Measurements from ENCODE around the gene SMOC2. TPM values are rescaled to one million over a fixed set of nuclear protein-coding genes. Genes with fewer than 3 reads are reported as not detected.
A peak's percentile ranks its signal among the peaks of the same experiment; 100 is the strongest.

Gene SMOC2
- total RNA-seq, 1 experiment from 2014 or later, result 2.1 TPM

DNA sequence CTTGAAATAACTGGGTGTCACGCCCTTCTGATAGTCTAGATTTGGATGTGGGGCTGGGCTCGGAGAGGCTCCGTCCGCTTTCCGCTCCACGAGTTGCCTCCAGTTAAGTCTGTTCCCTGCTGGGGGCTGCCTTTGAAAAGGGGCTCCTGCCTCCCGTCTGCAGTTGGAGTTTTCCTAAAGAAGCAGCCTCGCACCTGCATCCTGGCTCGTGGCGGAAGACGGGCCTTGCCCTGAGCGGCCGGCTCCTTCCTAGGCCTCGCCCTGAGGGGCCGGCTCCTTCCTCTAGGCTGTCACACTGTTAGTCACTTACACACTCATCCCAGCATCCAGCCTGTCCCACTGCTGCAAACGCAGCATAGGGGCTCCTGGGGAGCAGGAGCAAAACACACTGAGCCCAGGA, 74.4 kb downstream of the SMOC2 start:
- Histone ChIP-seq H3K9ac (ENCODE audit: extremely low read depth, insufficient read length, low read length) (no peak overlapping the region), H2AFZ (ENCODE audit: low read length) (no peak overlapping the region), H3T11ph (ENCODE audit: low read length) (no peak overlapping the region), H2BK15ac (ENCODE audit: low read depth, low read length) (no peak overlapping the region), H4K20me1 (ENCODE audit: control insufficient read depth, insufficient read depth, insufficient read length) (no peaks in the 10 kb centered on the region), H3K79me1 (ENCODE audit: insufficient read depth, low read depth, low read length, poor library complexity, severe bottlenecking) (no peaks in the 10 kb centered on the region), H3K18ac (ENCODE audit: insufficient read length, low read depth, low read length) (no peak overlapping the region), H2BK20ac (ENCODE audit: low read depth, low read length, poor library complexity, severe bottlenecking) (no peak overlapping the region), H3K27ac (ENCODE audit: insufficient read length, low read depth, low read length) (no peak overlapping the region), H3K4me1 (ENCODE audit: insufficient read depth, low read length) (0 out of 2 replicates have a peak, but pooled peaks cover 4% of the 10 kb centered on the region), H3K9me3 (ENCODE audit: control insufficient read depth, low read depth, low read length) (no peaks in the 10 kb centered on the region), H3K56ac (ENCODE audit: insufficient read length, low read depth, low read length) (no peak overlapping the region), H3K4me2 (ENCODE audit: insufficient read depth, insufficient read length, low read length) (no peak overlapping the region), H3K27me3 (ENCODE audit: insufficient read depth, low read length) (no peaks in the 10 kb centered on the region), H4K91ac (ENCODE audit: insufficient read length, low read depth, low read length) (no peak overlapping the region), H3K79me2 (ENCODE audit: insufficient read depth, low read length) (no peaks in the 10 kb centered on the region), H2BK120ac (ENCODE audit: low read depth, low read length, poor library complexity, severe bottlenecking) (no peak overlapping the region), H4K5ac (ENCODE audit: insufficient read length, low read depth, low read length) (no peak overlapping the region), H3K14ac (ENCODE audit: insufficient read depth, low read length) (no peak overlapping the region), H2BK12ac (ENCODE audit: insufficient read length, low read depth, low read length) (no peak overlapping the region), H3K23me2 (ENCODE audit: insufficient read length, low read depth, low read length, poor library complexity, severe bottlenecking) (no peaks in the 10 kb centered on the region), H2BK5ac (ENCODE audit: insufficient read length, low read length) (no peak overlapping the region), H3K4ac (ENCODE audit: low read depth, low read length) (no peak overlapping the region), H3K23ac (ENCODE audit: insufficient read length, low read depth, low read length) (no peak overlapping the region), H2AK5ac (ENCODE audit: insufficient read length, low read length) (no peak overlapping the region), H4K8ac (replicated peaks; ENCODE audit: insufficient read length, low read depth, low read length) (no peak overlapping the region)
- TF ChIP-seq, protein P1, sequence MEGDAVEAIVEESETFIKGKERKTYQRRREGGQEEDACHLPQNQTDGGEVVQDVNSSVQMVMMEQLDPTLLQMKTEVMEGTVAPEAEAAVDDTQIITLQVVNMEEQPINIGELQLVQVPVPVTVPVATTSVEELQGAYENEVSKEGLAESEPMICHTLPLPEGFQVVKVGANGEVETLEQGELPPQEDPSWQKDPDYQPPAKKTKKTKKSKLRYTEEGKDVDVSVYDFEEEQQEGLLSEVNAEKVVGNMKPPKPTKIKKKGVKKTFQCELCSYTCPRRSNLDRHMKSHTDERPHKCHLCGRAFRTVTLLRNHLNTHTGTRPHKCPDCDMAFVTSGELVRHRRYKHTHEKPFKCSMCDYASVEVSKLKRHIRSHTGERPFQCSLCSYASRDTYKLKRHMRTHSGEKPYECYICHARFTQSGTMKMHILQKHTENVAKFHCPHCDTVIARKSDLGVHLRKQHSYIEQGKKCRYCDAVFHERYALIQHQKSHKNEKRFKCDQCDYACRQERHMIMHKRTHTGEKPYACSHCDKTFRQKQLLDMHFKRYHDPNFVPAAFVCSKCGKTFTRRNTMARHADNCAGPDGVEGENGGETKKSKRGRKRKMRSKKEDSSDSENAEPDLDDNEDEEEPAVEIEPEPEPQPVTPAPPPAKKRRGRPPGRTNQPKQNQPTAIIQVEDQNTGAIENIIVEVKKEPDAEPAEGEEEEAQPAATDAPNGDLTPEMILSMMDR (conservative IDR thresholded peaks at IDR 0.05), result no peak
- no peak overlapping the region for H3K4me3 Mint-ChIP-seq
- no peaks in the 10 kb centered on the region for H3K36me3 Mint-ChIP-seq (ENCODE audit: insufficient read depth in 1 of 3, low read depth in 3 of 3)
- no CpG with 5 or more reads among the region's 16 CpGs for WGBS (ENCODE audit: extremely low coverage, insufficient read length, low lambda C conversion rate)
- DNase-seq, result peak; percentile 69
- H3K27ac Mint-ChIP-seq, result peak overlapping the region in 1 of 3 experiments; percentile 38; a peak in 1 of 7 replicates
- H3K4me1 Mint-ChIP-seq, result peaks cover 2 to 3% of the 10 kb centered on the region in 2 experiments
- no peaks in the 10 kb centered on the region for H3K9me3 Mint-ChIP-seq
- H3K27me3 Mint-ChIP-seq (ENCODE audit: low read depth), result peaks cover 4% of the 10 kb centered on the region; the same call in 1 of the 2 replicates
